HL-60 (cell line): ENCODE results near the gene CYP4F2.

Experiments used
- GABPA ChIP-seq: IDR thresholded peaks from 2 replicates; pipeline ENCODE4 v1.6.1; 2012; ENCODE audit warnings: low read depth
- POLR2AphosphoS5 ChIP-seq: IDR thresholded peaks from 2 replicates; pipeline ENCODE4 v1.6.1; 2012; ENCODE audit warnings: low read depth
- TF ChIP-seq, protein P1 (sequence below): IDR thresholded peaks from one replicate; pipeline ENCODE4 v1.5.1; 2011; ENCODE audit warnings: low read length, control low read depth, inconsistent platforms; ENCODE audit not compliant: insufficient read depth
- TF ChIP-seq, protein P2 (sequence below): IDR thresholded peaks from 2 replicates; pipeline ENCODE4 v1.6.1; 2012; ENCODE audit warnings: low read depth; ENCODE audit not compliant: insufficient replicate concordance

DNA sequence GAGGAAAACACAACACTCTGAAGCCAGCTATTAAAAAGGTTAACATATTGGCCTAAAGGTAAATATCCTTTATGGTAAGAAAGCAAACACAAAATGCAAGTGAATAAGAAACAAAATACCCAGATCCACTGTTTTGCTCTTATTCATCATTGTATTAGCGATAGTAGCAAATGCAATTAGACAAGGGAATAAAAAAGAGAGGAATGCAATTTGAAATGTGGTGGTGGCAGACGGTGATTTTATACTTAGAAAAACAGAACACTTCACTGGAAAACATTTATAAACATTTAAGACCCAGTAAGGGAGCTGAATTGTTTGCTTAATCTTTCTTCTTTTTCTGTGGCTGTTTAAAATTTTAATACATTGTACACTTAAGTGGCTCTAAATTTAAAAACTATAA is 17.2 kb upstream of the CYP4F2 start:
- TF ChIP-seq, protein P1, sequence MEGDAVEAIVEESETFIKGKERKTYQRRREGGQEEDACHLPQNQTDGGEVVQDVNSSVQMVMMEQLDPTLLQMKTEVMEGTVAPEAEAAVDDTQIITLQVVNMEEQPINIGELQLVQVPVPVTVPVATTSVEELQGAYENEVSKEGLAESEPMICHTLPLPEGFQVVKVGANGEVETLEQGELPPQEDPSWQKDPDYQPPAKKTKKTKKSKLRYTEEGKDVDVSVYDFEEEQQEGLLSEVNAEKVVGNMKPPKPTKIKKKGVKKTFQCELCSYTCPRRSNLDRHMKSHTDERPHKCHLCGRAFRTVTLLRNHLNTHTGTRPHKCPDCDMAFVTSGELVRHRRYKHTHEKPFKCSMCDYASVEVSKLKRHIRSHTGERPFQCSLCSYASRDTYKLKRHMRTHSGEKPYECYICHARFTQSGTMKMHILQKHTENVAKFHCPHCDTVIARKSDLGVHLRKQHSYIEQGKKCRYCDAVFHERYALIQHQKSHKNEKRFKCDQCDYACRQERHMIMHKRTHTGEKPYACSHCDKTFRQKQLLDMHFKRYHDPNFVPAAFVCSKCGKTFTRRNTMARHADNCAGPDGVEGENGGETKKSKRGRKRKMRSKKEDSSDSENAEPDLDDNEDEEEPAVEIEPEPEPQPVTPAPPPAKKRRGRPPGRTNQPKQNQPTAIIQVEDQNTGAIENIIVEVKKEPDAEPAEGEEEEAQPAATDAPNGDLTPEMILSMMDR = no peak
- TF ChIP-seq POLR2AphosphoS5 = no peak
- no peak for TF ChIP-seq GABPA
- TF ChIP-seq, protein P2, sequence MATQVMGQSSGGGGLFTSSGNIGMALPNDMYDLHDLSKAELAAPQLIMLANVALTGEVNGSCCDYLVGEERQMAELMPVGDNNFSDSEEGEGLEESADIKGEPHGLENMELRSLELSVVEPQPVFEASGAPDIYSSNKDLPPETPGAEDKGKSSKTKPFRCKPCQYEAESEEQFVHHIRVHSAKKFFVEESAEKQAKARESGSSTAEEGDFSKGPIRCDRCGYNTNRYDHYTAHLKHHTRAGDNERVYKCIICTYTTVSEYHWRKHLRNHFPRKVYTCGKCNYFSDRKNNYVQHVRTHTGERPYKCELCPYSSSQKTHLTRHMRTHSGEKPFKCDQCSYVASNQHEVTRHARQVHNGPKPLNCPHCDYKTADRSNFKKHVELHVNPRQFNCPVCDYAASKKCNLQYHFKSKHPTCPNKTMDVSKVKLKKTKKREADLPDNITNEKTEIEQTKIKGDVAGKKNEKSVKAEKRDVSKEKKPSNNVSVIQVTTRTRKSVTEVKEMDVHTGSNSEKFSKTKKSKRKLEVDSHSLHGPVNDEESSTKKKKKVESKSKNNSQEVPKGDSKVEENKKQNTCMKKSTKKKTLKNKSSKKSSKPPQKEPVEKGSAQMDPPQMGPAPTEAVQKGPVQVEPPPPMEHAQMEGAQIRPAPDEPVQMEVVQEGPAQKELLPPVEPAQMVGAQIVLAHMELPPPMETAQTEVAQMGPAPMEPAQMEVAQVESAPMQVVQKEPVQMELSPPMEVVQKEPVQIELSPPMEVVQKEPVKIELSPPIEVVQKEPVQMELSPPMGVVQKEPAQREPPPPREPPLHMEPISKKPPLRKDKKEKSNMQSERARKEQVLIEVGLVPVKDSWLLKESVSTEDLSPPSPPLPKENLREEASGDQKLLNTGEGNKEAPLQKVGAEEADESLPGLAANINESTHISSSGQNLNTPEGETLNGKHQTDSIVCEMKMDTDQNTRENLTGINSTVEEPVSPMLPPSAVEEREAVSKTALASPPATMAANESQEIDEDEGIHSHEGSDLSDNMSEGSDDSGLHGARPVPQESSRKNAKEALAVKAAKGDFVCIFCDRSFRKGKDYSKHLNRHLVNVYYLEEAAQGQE = no peak
